ENCODE results near the gene FNIP2.

DNA sequence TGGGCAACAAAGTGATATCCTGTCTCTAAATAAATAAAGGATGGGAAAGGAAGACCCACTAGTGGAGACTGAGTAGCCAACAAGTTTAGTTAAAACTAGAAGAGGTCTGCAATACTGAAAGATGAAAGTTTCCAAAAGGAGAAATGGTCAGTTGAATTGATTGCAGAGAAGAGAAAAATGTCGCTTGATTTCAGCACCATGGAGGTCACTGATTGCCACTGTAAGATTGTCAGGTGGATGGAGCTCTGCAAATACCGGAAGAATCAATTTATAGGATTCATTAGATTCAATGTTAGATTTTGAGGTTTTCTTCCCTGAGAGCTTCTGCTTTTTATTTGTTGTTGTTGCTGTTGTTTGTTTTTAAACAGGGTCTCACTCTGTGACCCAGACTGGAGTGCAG is 5.4 kb upstream of the FNIP2 start:
- TF ChIP-seq, protein P1, sequence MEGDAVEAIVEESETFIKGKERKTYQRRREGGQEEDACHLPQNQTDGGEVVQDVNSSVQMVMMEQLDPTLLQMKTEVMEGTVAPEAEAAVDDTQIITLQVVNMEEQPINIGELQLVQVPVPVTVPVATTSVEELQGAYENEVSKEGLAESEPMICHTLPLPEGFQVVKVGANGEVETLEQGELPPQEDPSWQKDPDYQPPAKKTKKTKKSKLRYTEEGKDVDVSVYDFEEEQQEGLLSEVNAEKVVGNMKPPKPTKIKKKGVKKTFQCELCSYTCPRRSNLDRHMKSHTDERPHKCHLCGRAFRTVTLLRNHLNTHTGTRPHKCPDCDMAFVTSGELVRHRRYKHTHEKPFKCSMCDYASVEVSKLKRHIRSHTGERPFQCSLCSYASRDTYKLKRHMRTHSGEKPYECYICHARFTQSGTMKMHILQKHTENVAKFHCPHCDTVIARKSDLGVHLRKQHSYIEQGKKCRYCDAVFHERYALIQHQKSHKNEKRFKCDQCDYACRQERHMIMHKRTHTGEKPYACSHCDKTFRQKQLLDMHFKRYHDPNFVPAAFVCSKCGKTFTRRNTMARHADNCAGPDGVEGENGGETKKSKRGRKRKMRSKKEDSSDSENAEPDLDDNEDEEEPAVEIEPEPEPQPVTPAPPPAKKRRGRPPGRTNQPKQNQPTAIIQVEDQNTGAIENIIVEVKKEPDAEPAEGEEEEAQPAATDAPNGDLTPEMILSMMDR (conservative IDR thresholded peaks at IDR 0.05; ENCODE audit: low read length): no peak
- no peak for TF ChIP-seq EZH2phosphoT487 (IDR thresholded peaks at IDR 0.05; ENCODE audit: borderline replicate concordance)
